Suprapubic skin (tissue), 4 donors: ENCODE results near the gene ARHGEF1. TPM values are rescaled to one million over a fixed set of nuclear protein-coding genes. Genes with fewer than 3 reads are reported as not detected.

ENCODE experiments used
- DNase-seq, 2 donors: peaks; one replicate each; pipeline ENCODE4 v3.0.0-alpha.2; 2019; ENCODE audit warnings: low spot score in 2 of 2
- H3K27ac ChIP-seq: fragments of 200-600 bp; sonication (generic); one replicate; pipeline ENCODE4 v1.5.1; 2019
- H3K27me3 ChIP-seq: fragments of 200-600 bp; sonication (generic); one replicate; pipeline ENCODE4 v1.5.1; 2019
- H3K36me3 ChIP-seq: fragments of 200-600 bp; sonication (generic); one replicate; pipeline ENCODE4 v1.5.1; 2019
- H3K4me1 ChIP-seq: fragments of 200-600 bp; sonication (generic); one replicate; pipeline ENCODE4 v1.5.1; 2019
- H3K4me3 ChIP-seq: fragments of 200-600 bp; sonication (generic); one replicate; pipeline ENCODE4 v1.5.1; 2019; ENCODE audit warnings: mild to moderate bottlenecking
- H3K9me3 ChIP-seq: fragments of 200-600 bp; sonication (generic); one replicate; pipeline ENCODE4 v1.5.1; 2019
- CTCF ChIP-seq, 2 donors: fragments of 200-600 bp in 1 of 2; fragments of 450-650 bp in 1 of 2; sonication (generic) in 1 of 2; IDR thresholded peaks; one replicate each; pipeline ENCODE4 v1.5.1; 2016 to 2019; ENCODE audit warnings: antibody characterized with exemption in 2 of 2, mild to moderate bottlenecking in 1 of 2, moderate library complexity in 1 of 2
- EP300 ChIP-seq: sonication (generic); formaldehyde crosslinking; IDR thresholded peaks from one replicate; pipeline ENCODE4 v1.6.1; 2017; ENCODE audit warnings: antibody characterized with exemption
- POLR2A ChIP-seq, 2 donors: fragments of 450-650 bp; IDR thresholded peaks; one replicate each; pipeline ENCODE4 v1.6.1; 2017; ENCODE audit warnings: antibody characterized with exemption in 2 of 2, mild to moderate bottlenecking in 2 of 2, moderate library complexity in 2 of 2
- POLR2AphosphoS5 ChIP-seq, 3 donors: sonication (generic); formaldehyde crosslinking; IDR thresholded peaks; one replicate each; pipeline ENCODE4 v1.6.1; 2017; ENCODE audit warnings: antibody characterized with exemption in 3 of 3
- WGBS: methylation state at CpG from one replicate; pipeline ENCODE4 v1.1.5; 2018; 5-methylcytosine and 5-hydroxymethylcytosine counted together
- total RNA-seq, 4 donors: library from RNA; depleted of rRNA; stranded (reverse); fragments of >200 nt; gene quantifications; one replicate each; pipeline ENCODE4 v1.1.0, GENCODE V29; 2016

Gene ARHGEF1
- total RNA-seq, 4 donors from 2014 or later = 61.0 to 173 (median 72.1) TPM

- Histone ChIP-seq H3K9me3 (no peaks in the 10 kb centered on the region), H3K27me3 (peaks cover 91% of the 10 kb centered on the region), H3K4me3 (no peak overlapping the region), H3K36me3 (no peaks in the 10 kb centered on the region), H3K4me1 (peaks cover 14% of the 10 kb centered on the region), H3K27ac (no peak overlapping the region)
- WGBS = 58% methylated on average over 5 of the region's 12 CpGs
- no peak for DNase-seq
- TF ChIP-seq CTCF (IDR thresholded peaks at IDR 0.05) = no peak
- no peak for TF ChIP-seq EP300
Measured at GRCh38 chr19:41917676-41918075, 34.7 kb downstream of the ARHGEF1 start.

- no peak for DNase-seq
- Histone ChIP-seq H3K27me3 (peaks cover 91% of the 10 kb centered on the region), H3K4me1 (peaks cover 10% of the 10 kb centered on the region), H3K4me3 (no peak overlapping the region), H3K9me3 (no peaks in the 10 kb centered on the region), H3K27ac (no peak overlapping the region), H3K36me3 (no peaks in the 10 kb centered on the region)
- TF ChIP-seq CTCF (IDR thresholded peaks at IDR 0.05) (no peak), POLR2A (IDR thresholded peaks at IDR 0.05) (no peak), POLR2AphosphoS5 (IDR thresholded peaks at IDR 0.05) (no peak), EP300 (no peak)
- WGBS = 84% methylated on average over 6 of the region's 6 CpGs
Measured at GRCh38 chr19:41918095-41918494, 35.1 kb downstream of the ARHGEF1 start.

- H3K9me3 ChIP-seq = no peaks in the 10 kb centered on the region
- no peak for TF ChIP-seq EP300
- TF ChIP-seq CTCF (IDR thresholded peaks at IDR 0.05) = no peak
- TF ChIP-seq POLR2A (IDR thresholded peaks at IDR 0.05) = no peak
- no peak for TF ChIP-seq POLR2AphosphoS5 (IDR thresholded peaks at IDR 0.05)
- peaks cover 6% of the 10 kb centered on the region for H3K4me1 ChIP-seq
- H3K27ac ChIP-seq = no peak overlapping the region
- WGBS = 90% methylated on average over 5 of the region's 5 CpGs
- H3K27me3 ChIP-seq = peaks cover 91% of the 10 kb centered on the region
- H3K36me3 ChIP-seq = no peaks in the 10 kb centered on the region
- no peak for DNase-seq
- no peak overlapping the region for H3K4me3 ChIP-seq
Measured at GRCh38 chr19:41918653-41919244, 35.8 kb downstream of the ARHGEF1 start.

GRCh38 chr19:41919948-41920712 lies 37.1 kb downstream of the ARHGEF1 start:
- no peaks in the 10 kb centered on the region for H3K36me3 ChIP-seq
- DNase-seq = no peak
- 80% methylated on average over 22 of the region's 33 CpGs for WGBS
- no peak overlapping the region for H3K4me3 ChIP-seq
- peaks cover 3% of the 10 kb centered on the region for H3K4me1 ChIP-seq
- peaks cover 93% of the 10 kb centered on the region for H3K27me3 ChIP-seq
- H3K9me3 ChIP-seq = no peaks in the 10 kb centered on the region
- H3K27ac ChIP-seq = no peak overlapping the region
- TF ChIP-seq CTCF (IDR thresholded peaks at IDR 0.05) (no peak), EP300 (no peak), POLR2A (IDR thresholded peaks at IDR 0.05) (no peak), POLR2AphosphoS5 (IDR thresholded peaks at IDR 0.05) (no peak)

GRCh38 chr19:41920882-41921576 lies 38.0 kb downstream of the ARHGEF1 start:
- peaks cover 93% of the 10 kb centered on the region for H3K27me3 ChIP-seq
- TF ChIP-seq POLR2AphosphoS5 (IDR thresholded peaks at IDR 0.05) = no peak
- no peak for TF ChIP-seq EP300
- TF ChIP-seq POLR2A (IDR thresholded peaks at IDR 0.05) = no peak
- TF ChIP-seq CTCF (IDR thresholded peaks at IDR 0.05) = no peak
- DNase-seq = no peak
- WGBS = 4% methylated on average over 16 of the region's 26 CpGs
- H3K9me3 ChIP-seq = no peaks in the 10 kb centered on the region
- H3K36me3 ChIP-seq = no peaks in the 10 kb centered on the region
- no peaks in the 10 kb centered on the region for H3K4me1 ChIP-seq
- no peak overlapping the region for H3K4me3 ChIP-seq
- H3K27ac ChIP-seq = no peak overlapping the region
